ENCODE measurements around the gene SPAG16.

The SPAG16 gene

DNA sequence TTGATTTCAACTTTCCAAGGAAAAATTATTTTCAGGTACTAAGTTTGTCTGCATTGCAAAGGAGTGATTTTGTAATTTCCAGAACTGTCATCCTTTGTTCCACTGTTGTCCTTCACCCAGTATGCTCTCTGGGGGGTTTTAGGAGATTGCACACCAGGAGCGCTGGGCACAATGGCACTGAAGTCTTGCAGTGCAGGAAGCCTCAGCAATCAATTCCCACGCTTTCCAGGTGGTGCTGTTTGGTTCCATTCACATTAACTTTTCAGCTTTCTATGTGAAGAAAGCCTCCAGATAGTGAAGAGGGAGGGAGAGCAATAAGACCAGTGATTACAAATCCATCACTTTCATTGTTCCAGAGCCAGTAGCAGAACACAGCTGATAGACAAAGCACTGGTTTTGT lies 782.6 kb downstream of the SPAG16 start:
- TF ChIP-seq FOXM1 (IDR thresholded peaks at IDR 0.05; ENCODE audit: borderline replicate concordance, low read depth) (no peak), MAX (IDR thresholded peaks at IDR 0.05) (no peak)

GRCh38 chr2:214069254-214069653 lies 785.0 kb downstream of the SPAG16 start:
- TF ChIP-seq EP300 (IDR thresholded peaks at IDR 0.05; ENCODE audit: borderline replicate concordance) (no peak), CEBPB (IDR thresholded peaks at IDR 0.05) (no peak), MAX (IDR thresholded peaks at IDR 0.05) (no peak), EGR1 (IDR thresholded peaks at IDR 0.05) (no peak), NFIC (IDR thresholded peaks at IDR 0.05) (no peak), YY1 (IDR thresholded peaks at IDR 0.05; ENCODE audit: low read depth) (no peak), TCF12 (IDR thresholded peaks at IDR 0.05; ENCODE audit: low read depth) (no peak), CREB1 (IDR thresholded peaks at IDR 0.05; ENCODE audit: low read depth) (no peak), FOXM1 (IDR thresholded peaks at IDR 0.05; ENCODE audit: borderline replicate concordance, low read depth) (no peak), TAF1 (IDR thresholded peaks at IDR 0.05; ENCODE audit: low read depth) (no peak), TEAD4 (IDR thresholded peaks at IDR 0.05) (no peak)
- TF ChIP-seq, protein P1, sequence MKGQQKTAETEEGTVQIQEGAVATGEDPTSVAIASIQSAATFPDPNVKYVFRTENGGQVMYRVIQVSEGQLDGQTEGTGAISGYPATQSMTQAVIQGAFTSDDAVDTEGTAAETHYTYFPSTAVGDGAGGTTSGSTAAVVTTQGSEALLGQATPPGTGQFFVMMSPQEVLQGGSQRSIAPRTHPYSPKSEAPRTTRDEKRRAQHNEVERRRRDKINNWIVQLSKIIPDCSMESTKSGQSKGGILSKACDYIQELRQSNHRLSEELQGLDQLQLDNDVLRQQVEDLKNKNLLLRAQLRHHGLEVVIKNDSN (IDR thresholded peaks at IDR 0.05): no peak

DNA sequence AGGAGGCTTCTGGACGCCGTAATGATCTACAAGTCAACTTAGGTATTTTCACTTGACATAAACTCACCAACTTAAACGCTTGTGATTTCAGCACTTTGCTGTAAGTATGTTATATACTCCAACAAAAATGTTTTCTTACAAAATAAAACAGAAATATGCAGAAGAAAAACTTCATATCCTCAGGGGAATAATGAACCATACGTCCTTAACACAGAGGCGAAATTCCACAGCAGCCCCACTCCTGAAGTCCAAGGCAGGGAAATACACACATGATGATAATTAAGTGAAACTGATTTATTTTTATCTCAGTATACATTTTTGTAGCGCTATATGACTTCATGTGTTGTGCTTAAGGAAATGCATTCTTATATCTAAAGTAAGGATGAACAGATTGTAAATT lies 791.2 kb downstream of the SPAG16 start:
- TF ChIP-seq ZBTB7A (IDR thresholded peaks at IDR 0.05; ENCODE audit: low read depth): no peak
- no peak for TF ChIP-seq TAF1 (IDR thresholded peaks at IDR 0.05; ENCODE audit: low read depth)
- no peak for TF ChIP-seq EGR1 (IDR thresholded peaks at IDR 0.05)
- TF ChIP-seq TCF12 (IDR thresholded peaks at IDR 0.05; ENCODE audit: low read depth): no peak
- no peak for TF ChIP-seq CEBPB (IDR thresholded peaks at IDR 0.05)
- TF ChIP-seq, protein P1 (IDR thresholded peaks at IDR 0.05): no peak
- TF ChIP-seq NFIC (IDR thresholded peaks at IDR 0.05): no peak
- TF ChIP-seq YY1 (IDR thresholded peaks at IDR 0.05; ENCODE audit: low read depth): no peak
- no peak for TF ChIP-seq TEAD4 (IDR thresholded peaks at IDR 0.05)
- no peak for TF ChIP-seq MAX (IDR thresholded peaks at IDR 0.05)

DNA sequence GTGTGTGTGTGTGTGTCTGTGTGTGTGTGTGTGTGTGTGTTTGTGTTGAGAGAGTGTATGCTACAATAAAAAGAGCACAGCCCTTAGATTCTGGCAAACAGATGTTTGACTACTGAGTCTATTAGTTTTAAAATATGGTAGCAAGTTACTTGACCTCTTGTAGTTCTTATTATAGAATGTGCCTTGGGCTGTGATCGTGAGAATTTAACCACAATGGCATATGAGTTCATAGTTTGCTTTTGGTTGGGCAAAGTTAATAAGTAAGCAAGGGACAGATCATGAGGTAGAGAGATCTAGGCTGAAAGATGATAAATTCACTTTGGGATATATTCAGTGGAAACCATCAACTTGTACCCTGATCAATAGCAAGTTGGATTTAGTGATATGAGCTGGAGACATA lies 792.3 kb downstream of the SPAG16 start:
- TF ChIP-seq CREB1 (IDR thresholded peaks at IDR 0.05; ENCODE audit: low read depth) (no peak), EP300 (IDR thresholded peaks at IDR 0.05; ENCODE audit: borderline replicate concordance) (no peak), FOXM1 (IDR thresholded peaks at IDR 0.05; ENCODE audit: borderline replicate concordance, low read depth) (no peak), CEBPB (IDR thresholded peaks at IDR 0.05) (no peak), TEAD4 (IDR thresholded peaks at IDR 0.05) (no peak), MAX (IDR thresholded peaks at IDR 0.05) (no peak), ZBTB7A (IDR thresholded peaks at IDR 0.05; ENCODE audit: low read depth) (no peak), TAF1 (IDR thresholded peaks at IDR 0.05; ENCODE audit: low read depth) (no peak), YY1 (IDR thresholded peaks at IDR 0.05; ENCODE audit: low read depth) (no peak), EGR1 (IDR thresholded peaks at IDR 0.05) (no peak), RAD21 (IDR thresholded peaks at IDR 0.05; ENCODE audit: low read depth) (no peak)

DNA sequence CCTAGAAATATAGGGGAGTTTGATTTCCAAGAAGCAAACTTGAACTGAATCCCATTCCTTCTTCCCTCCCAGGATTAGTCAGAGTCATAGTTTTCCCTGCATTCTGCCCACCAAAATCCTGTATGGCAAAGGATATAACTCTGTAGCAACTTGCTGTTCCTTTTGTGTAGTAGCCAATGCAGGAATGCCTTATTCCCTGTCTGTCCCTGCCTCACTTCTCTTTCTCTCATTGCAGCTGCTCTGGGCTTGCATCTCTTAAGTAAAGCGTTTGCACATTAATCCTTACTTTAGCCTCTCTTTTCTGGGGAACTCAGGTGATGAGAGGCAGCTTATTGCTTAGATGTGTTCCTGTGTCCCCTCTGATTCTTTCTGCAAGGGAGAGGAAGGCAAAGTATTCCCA lies 793.5 kb downstream of the SPAG16 start:
- TF ChIP-seq TCF12 (IDR thresholded peaks at IDR 0.05; ENCODE audit: low read depth) (no peak), YY1 (IDR thresholded peaks at IDR 0.05; ENCODE audit: low read depth) (no peak), EP300 (IDR thresholded peaks at IDR 0.05; ENCODE audit: borderline replicate concordance) (no peak), TAF1 (IDR thresholded peaks at IDR 0.05; ENCODE audit: low read depth) (no peak), MAX (IDR thresholded peaks at IDR 0.05) (no peak), CREB1 (IDR thresholded peaks at IDR 0.05; ENCODE audit: low read depth) (no peak), CEBPB (IDR thresholded peaks at IDR 0.05) (no peak), REST (IDR thresholded peaks at IDR 0.05; ENCODE audit: low read depth) (no peak), FOXM1 (IDR thresholded peaks at IDR 0.05; ENCODE audit: borderline replicate concordance, low read depth) (no peak), ZBTB7A (IDR thresholded peaks at IDR 0.05; ENCODE audit: low read depth) (no peak), EGR1 (IDR thresholded peaks at IDR 0.05) (no peak), TEAD4 (IDR thresholded peaks at IDR 0.05) (no peak), RAD21 (IDR thresholded peaks at IDR 0.05; ENCODE audit: low read depth) (no peak), NFIC (IDR thresholded peaks at IDR 0.05) (no peak)
- TF ChIP-seq, protein P1 (IDR thresholded peaks at IDR 0.05): no peak

- no peak for TF ChIP-seq TCF12 (IDR thresholded peaks at IDR 0.05; ENCODE audit: low read depth)
- TF ChIP-seq RAD21 (IDR thresholded peaks at IDR 0.05; ENCODE audit: low read depth): peak; percentile 42
- TF ChIP-seq YY1 (IDR thresholded peaks at IDR 0.05; ENCODE audit: low read depth): no peak
- TF ChIP-seq ZBTB7A (IDR thresholded peaks at IDR 0.05; ENCODE audit: low read depth): no peak
Observed at GRCh38 chr2:214079032-214079431, 794.8 kb downstream of the SPAG16 start.

DNA sequence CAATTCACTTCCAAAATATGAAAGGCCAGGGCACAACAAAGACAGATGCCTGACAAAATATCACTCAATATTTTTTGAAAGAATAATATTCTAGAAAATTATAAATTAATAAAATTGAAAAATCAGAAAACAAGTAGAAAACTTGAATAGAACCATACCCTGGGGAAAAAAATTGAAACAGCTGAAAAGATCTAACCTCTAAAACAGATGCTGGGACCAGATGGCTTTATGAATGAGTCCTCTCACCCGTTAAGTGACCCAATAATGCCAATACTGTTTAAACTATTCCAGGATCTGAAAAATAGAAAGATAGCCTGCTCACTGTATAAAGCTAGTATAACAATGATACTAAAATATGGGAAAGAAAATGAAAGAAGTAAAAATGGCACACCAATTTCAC lies 804.3 kb downstream of the SPAG16 start:
- no peak for TF ChIP-seq RAD21 (IDR thresholded peaks at IDR 0.05; ENCODE audit: low read depth)
- TF ChIP-seq ZBTB7A (IDR thresholded peaks at IDR 0.05; ENCODE audit: low read depth): no peak
- no peak for TF ChIP-seq CREB1 (IDR thresholded peaks at IDR 0.05; ENCODE audit: low read depth)
- no peak for TF ChIP-seq NFIC (IDR thresholded peaks at IDR 0.05)
- TF ChIP-seq TEAD4 (IDR thresholded peaks at IDR 0.05): no peak
- TF ChIP-seq, protein P1 (IDR thresholded peaks at IDR 0.05): no peak
- no peak for TF ChIP-seq MAX (IDR thresholded peaks at IDR 0.05)
- TF ChIP-seq TCF12 (IDR thresholded peaks at IDR 0.05; ENCODE audit: low read depth): no peak
- TF ChIP-seq REST (IDR thresholded peaks at IDR 0.05; ENCODE audit: low read depth): no peak
- no peak for TF ChIP-seq YY1 (IDR thresholded peaks at IDR 0.05; ENCODE audit: low read depth)
- no peak for TF ChIP-seq TAF1 (IDR thresholded peaks at IDR 0.05; ENCODE audit: low read depth)
- TF ChIP-seq CEBPB (IDR thresholded peaks at IDR 0.05): no peak
- no peak for TF ChIP-seq EGR1 (IDR thresholded peaks at IDR 0.05)
- no peak for TF ChIP-seq EP300 (IDR thresholded peaks at IDR 0.05; ENCODE audit: borderline replicate concordance)
- no peak for TF ChIP-seq FOXM1 (IDR thresholded peaks at IDR 0.05; ENCODE audit: borderline replicate concordance, low read depth)

Data from Ishikawa (cell line).